Panc1 (cell line): ENCODE measurements around the gene NUDCD2.

Experiments
- CTCF ChIP-seq: fragments of 450-650 bp; IDR thresholded peaks from 2 replicates; pipeline ENCODE4 v1.5.1; 2017; ENCODE audit warnings: mild to moderate bottlenecking
- POLR2AphosphoS5 ChIP-seq: IDR thresholded peaks from 2 replicates; pipeline ENCODE4 v1.6.1; 2012; ENCODE audit warnings: mild to moderate bottlenecking, low read depth, low read length, moderate library complexity
- REST ChIP-seq, 2 experiments: IDR thresholded peaks; 2 replicates each; pipeline ENCODE4 v1.6.1; 2011 to 2012; ENCODE audit warnings: low read depth in 2 of 2, control low read depth in 1 of 2, low read length in 1 of 2, mild to moderate bottlenecking in 1 of 2, moderate library complexity in 1 of 2; ENCODE audit not compliant: insufficient read depth in 1 of 2

- TF ChIP-seq REST (IDR thresholded peaks at IDR 0.05; ENCODE audit: insufficient read depth in 1 of 2, low read depth in 2 of 2, low read length in 1 of 2) (no peak), CTCF (no peak), POLR2AphosphoS5 (no peak)
Measured at GRCh38 chr5:163409384-163409783, 50.5 kb downstream of the NUDCD2 start.
